ACHN (cell line): ENCODE results near the gene AKAP13.
A peak's percentile ranks its signal among the peaks of the same experiment; 100 is the strongest.
"Not testable (repeated sequence)": the region's sequence is repeated elsewhere in the genome, so short reads cannot be mapped to it uniquely, and the experiment has no call there.

Experiments
- DNase-seq: peaks from one replicate; pipeline ENCODE4 v3.0.0-alpha.2; 2015
- in situ Hi-C: cut with HindIII; loops from 2 replicates; pipeline ENCODE4 v1.10.0; 2017; ENCODE audit warnings: low sequenced_read_pairs, low pct_ligation_motif_present, low pct_unique_long_range_greater_than_20kb

The AKAP13 gene

DNA sequence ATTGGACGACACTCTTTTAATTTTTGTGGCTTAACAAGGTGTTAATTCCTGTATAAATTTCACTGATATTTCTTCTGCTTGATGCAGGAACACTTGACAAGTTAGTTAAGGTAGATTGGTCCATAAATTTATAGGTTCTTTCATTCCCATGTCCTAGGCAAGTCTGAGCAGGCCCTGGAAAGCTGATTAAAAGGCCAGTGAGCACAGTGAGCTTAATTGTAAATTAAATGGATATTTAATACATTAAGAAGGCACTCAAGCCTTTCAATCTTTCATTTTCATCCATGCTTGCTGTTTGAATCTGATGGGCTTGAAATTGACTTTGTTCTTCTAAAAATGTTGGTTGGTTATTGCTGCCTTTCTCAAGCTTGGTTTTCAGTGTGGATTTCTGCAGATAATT is 103.6 kb downstream of the AKAP13 start:
- DNase-seq, in situ Hi-C loops: not testable (repeated sequence)

- DNase-seq, in situ Hi-C loops: not testable (repeated sequence)
Observed at GRCh38 chr15:85484923-85485322, 104.5 kb downstream of the AKAP13 start.

DNA sequence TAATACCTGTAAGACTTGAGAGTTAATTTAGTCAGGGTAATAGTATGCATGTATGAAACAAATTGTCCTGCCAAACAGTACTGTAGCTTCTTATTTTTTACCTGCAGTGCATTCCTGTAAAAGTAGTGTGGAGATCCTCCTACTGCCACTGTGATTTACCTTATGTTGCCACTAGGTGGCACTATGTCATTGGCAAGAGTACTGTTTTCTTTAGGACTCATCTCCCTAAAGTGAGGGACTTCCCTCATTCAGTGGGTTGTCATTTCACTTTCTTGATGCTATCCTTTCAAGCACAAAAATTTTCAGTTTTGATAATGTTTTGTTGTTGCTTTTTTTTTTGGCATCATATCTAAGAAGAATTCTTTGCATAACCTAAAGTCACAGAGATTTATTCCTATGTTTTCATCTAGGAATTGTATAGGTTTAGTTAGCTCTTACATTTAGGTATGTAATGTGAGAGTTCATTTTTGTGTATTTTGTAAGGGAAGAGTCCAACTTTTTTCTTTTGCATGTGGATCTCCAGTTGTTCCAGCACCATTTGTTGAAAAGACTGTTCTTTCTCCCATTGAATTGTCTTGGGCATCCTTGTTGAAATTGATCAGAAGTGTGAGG is 105.7 kb downstream of the AKAP13 start:
- in situ Hi-C loops: no loop called here
- peak; percentile 73 for DNase-seq

DNA sequence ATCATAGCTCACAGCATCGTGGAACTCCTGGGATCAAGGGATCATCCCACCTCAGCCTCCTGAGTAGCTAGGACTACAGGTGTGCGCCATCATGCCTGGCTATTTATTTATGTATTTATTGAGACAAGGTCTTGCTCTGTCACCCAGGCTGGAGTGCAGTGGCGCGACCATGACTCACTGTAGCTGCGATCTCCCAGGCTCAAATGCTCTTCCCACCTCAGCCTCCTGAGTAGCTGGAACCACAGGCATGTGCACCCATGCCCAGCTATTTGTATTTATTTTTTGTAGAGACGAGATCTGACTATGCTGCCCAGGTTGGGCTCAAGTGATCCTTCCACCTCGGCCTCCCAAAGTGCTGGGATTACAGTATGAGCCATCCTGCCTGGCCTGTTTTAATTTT is 107.4 kb downstream of the AKAP13 start:
- peak; percentile 78 for DNase-seq
- in situ Hi-C loops: not testable (repeated sequence)

GRCh38 chr15:85488997-85489396 is 108.6 kb downstream of the AKAP13 start:
- no peak for DNase-seq
- in situ Hi-C loops: no loop called here

GRCh38 chr15:85489773-85490493 is 109.5 kb downstream of the AKAP13 start:
- in situ Hi-C loops: no loop called here
- DNase-seq: no peak

- DNase-seq: no peak
- in situ Hi-C loops: no loop called here
Observed at GRCh38 chr15:85490856-85491255, 110.5 kb downstream of the AKAP13 start.

DNA sequence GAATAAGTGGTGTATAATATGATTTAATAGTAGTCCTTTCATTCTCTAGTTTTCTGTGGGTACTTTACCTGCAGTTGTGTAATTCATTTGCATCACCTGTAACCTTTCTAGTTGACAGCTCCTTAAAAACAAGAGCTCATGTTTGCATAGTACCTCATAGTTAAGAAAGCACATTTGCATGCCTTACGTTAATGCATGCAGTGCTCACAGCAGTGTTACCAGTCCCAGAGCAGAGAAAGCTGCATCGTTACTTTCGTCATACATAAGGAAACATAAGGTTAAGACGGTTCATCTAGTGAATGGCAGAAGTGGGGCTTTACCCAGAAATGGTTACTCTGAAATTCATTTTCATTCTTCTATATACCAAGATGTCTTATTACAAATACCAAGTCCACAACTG is 111.3 kb downstream of the AKAP13 start:
- DNase-seq: no peak
- in situ Hi-C loops: no loop called here

DNA sequence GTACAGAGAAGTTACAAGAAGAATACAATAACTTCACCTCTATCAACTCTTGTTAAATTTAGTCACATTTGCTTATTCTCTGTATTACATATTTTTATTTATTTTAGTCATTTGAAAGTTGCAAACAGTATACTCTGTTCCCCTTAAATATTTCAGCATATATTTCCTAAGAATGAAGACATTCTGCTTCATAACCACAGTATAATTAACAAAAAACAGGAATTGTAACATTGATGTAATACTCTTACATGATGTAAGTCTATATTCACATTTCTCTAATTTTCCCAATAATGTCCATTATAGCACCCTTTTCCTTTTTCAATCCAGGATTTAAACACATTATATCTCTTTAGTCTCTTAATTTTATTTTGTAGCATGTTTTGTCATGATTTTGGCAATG is 112.0 kb downstream of the AKAP13 start:
- DNase-seq: no peak
- in situ Hi-C loops: no loop called here

DNA sequence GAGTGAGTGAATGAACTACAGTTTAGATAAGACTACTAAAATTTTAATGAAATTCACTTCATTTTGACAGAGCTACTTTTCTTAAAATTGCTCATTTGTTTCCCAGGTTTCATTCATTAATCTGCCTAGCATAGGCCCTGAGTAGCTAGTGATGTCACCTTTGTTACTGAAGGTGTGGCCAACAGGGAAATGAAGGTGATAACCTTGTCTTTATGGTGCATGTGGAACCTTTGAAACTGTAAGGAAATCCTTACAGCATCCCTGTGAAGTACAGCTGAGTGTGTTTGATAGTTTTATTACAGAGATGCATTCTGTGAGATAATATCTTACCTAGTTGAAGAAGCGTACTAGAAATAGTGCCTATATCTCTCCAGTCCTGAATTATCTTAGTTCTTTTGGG is 112.9 kb downstream of the AKAP13 start:
- no peak for DNase-seq
- in situ Hi-C loops: no loop called here

- peak; percentile 95 for DNase-seq
- in situ Hi-C loops: no loop called here
Observed at GRCh38 chr15:85494048-85494777, 113.8 kb downstream of the AKAP13 start.

DNA sequence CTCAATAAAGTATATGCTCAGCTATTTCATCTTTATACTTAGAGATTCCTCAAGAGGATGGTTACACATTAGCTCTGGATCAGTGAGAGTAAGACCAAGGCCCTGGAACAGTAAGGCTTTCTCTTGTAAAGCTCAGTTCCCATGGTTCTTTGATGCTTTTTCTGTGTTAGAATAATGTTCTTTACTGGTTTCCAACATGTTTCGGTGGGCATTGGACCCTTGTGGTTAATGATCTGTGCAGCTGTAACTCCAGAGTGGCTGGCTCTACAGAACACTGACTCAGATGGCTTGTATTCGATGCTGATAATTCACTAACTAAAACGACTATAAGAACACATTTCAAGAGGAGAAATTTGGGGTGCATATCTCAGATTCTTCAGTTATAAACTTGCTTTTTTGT is 114.7 kb downstream of the AKAP13 start:
- DNase-seq: peak; percentile 53
- in situ Hi-C loops: no loop called here

GRCh38 chr15:85495544-85495943 is 115.1 kb downstream of the AKAP13 start:
- in situ Hi-C loops: no loop called here
- DNase-seq: no peak

- in situ Hi-C loops: no loop called here
Observed at GRCh38 chr15:85496151-85496550, 115.7 kb downstream of the AKAP13 start.

DNA sequence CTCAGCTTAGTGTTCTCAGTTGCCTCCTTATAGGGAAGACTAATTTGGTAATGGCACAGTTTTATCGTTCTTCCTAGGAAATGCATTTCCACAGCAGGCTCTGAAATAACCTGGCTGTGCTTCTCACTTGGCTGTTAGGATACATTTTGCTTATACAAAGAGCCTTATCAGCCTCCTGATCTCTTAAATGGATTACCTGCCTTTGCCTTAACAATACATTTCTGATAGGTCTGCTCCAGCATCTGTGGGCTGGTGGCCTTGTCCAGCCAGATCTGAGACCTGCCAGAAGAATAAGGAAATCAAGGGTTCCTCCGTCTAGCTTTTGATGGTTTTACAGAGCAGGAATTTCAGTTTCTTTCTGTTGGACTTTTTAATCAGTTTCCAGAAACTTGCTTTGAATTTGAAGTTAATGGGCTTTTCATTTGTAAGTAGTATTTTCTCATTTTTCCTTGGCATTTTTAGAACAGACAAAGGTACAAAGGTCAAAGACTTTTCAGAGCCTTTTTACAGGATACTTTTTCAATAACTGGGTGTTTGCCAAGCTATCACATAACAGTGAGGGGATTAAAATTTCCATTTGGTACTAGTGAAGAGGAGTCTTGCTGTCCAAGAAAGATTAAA is 116.3 kb downstream of the AKAP13 start:
- in situ Hi-C loops: no loop called here
- DNase-seq: no peak

More at GRCh38 chr15:85496151-85496550, 115.7 kb downstream of the AKAP13 start:
- DNase-seq: no peak

- no peak for DNase-seq
- in situ Hi-C loops: no loop called here
Observed at GRCh38 chr15:85497172-85497569, 116.8 kb downstream of the AKAP13 start.

GRCh38 chr15:85498471-85498870 is 118.1 kb downstream of the AKAP13 start:
- in situ Hi-C loops: no loop called here
- no peak for DNase-seq

DNA sequence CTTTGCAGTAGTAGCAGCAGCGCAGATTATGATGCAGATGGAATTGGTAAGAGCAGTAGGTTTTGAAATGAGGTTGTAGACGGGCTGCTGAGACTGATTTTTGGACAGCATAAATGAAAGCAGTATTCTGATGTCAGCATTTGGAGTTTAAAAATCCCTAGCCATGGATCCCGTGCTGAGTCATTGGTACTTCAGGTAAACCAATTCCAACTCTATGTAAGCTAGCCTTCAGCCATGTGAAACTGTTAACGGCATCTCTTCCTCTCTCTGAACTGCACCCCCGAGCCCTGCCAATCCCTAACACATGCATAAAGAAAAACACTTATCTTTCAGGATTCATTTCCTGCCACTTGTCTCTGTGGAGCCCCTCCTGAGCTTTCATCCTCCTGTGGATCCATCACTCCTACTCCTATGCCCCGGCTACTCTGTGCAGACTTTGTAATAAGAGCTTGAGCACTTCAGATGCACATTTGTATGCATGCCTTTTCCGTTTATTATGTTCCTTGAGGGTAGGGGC is 119.0 kb downstream of the AKAP13 start:
- no peak for DNase-seq
- in situ Hi-C loops: no loop called here

GRCh38 chr15:85500060-85500708 is 119.8 kb downstream of the AKAP13 start:
- in situ Hi-C loops: no loop called here
- no peak for DNase-seq
